Activated CD8-positive, alpha-beta memory T cell treated with anti-CD3 and anti-CD28 coated beads, Interleukin-2, amount 10 ng/mL, durations not matched to agents 7 days and 5 days (primary cell): ENCODE results near the gene ECT2. TPM values are rescaled to one million over a fixed set of nuclear protein-coding genes. Genes with fewer than 3 reads are reported as not detected.
"Not testable (repeated sequence)": the region's sequence is repeated elsewhere in the genome, so short reads cannot be mapped to it uniquely, and the experiment has no call there.

Source experiments
- ATAC-seq: fragments of 150-1000 bp; cut with Tn5 transposase; one replicate; pipeline ENCODE4 v1.10.0; 2021; ENCODE audit warnings: moderate library complexity
- CTCF ChIA-PET: fragments of 350-600 bp; sonication (Branson Sonifier 250); formaldehyde crosslinking; loops from one replicate; lab custom pipeline; 2021; ENCODE audit warnings: antibody characterized with exemption; lab: Charles Lee
- DNase-seq: peaks from one replicate; pipeline ENCODE4 v3.0.0-alpha.2; 2020
- H3K27ac Mint-ChIP-seq: one replicate; pipeline ENCODE4 v1.8.0; 2021; ENCODE audit warnings: mild to moderate bottlenecking, mixed read lengths
- H3K27me3 Mint-ChIP-seq: one replicate; pipeline ENCODE4 v1.8.0; 2021; ENCODE audit warnings: mixed read lengths
- H3K36me3 Mint-ChIP-seq: one replicate; pipeline ENCODE4 v1.8.0; 2021; ENCODE audit warnings: mild to moderate bottlenecking, mixed read lengths
- H3K4me1 Mint-ChIP-seq: one replicate; pipeline ENCODE4 v1.8.0; 2021; ENCODE audit warnings: mixed read lengths
- H3K4me3 Mint-ChIP-seq: one replicate; pipeline ENCODE4 v1.8.0; 2021; ENCODE audit warnings: mild to moderate bottlenecking, moderate library complexity, mixed read lengths
- H3K9me3 Mint-ChIP-seq: one replicate; pipeline ENCODE4 v1.8.0; 2022; ENCODE audit warnings: low read depth, mixed read lengths
- total RNA-seq, 2 experiments: library from RNA; stranded (reverse); gene quantifications; one replicate each; pipeline ENCODE4 v1.2.3, GENCODE V29; 2021

Gene ECT2
- total RNA-seq, 2 experiments from 2014 or later, result 73.4 to 82.8 TPM

GRCh38 chr3:172751175-172751704, 714 bp downstream of the ECT2 start:
- CTCF ChIA-PET, result interaction anchor here (1.0 to 1.9 kb wide), 8 partner anchors 9 to 419 kb away, joined by 3 to 10 read pairs (median 4); no protein-coding TSS in a partner anchor
- peaks cover 2% of the 10 kb centered on the region for H3K27me3 Mint-ChIP-seq
- H3K36me3 Mint-ChIP-seq, result peaks cover 41% of the 10 kb centered on the region
- H3K9me3 Mint-ChIP-seq, result no peaks in the 10 kb centered on the region
- H3K4me1 Mint-ChIP-seq, result peaks cover 38% of the 10 kb centered on the region
- peak overlapping the region; percentile 88 for H3K4me3 Mint-ChIP-seq
- ATAC-seq (no peak), DNase-seq (no peak)
- H3K27ac Mint-ChIP-seq, result peak overlapping the region; percentile 98

- DNase-seq, result no peak
- CTCF ChIA-PET, result interaction anchor here (0.8 to 1.8 kb wide), 5 partner anchors 8 to 156 kb away, joined by 3 to 7 read pairs (median 4); no protein-coding TSS in a partner anchor
- no peak for ATAC-seq
- H3K36me3 Mint-ChIP-seq, result peaks cover 51% of the 10 kb centered on the region
- H3K9me3 Mint-ChIP-seq, result no peaks in the 10 kb centered on the region
- H3K27ac Mint-ChIP-seq, result peak overlapping the region; percentile 98
- H3K4me3 Mint-ChIP-seq, result peak overlapping the region; percentile 88
- peaks cover 40% of the 10 kb centered on the region for H3K4me1 Mint-ChIP-seq
- no peaks in the 10 kb centered on the region for H3K27me3 Mint-ChIP-seq
Observed at GRCh38 chr3:172752651-172753050, 2.1 kb downstream of the ECT2 start.

DNA sequence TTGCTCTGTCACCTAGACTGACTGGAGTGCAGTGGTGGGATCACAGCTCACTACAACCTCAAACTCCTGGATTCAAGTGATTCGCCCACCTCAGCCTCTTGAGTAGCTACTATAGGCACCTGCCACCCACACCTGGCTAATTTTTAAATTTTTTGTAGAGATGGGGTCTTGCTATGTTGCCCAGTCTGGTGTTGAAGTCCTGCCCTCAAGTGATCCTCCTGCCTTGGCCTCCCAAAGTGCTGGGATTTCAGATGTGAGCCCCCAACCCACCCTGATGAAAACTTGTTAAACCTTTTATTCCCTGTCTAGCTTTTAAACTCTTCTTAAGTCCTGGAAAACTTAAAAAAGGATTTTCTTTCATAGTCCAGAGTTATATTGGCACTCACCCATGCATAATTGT, 2.6 kb downstream of the ECT2 start:
- Mint-ChIP-seq H3K9me3 (no peaks in the 10 kb centered on the region), H3K4me3 (peak overlapping the region; percentile 88), H3K4me1 (peaks cover 44% of the 10 kb centered on the region), H3K27ac (peak overlapping the region; percentile 98), H3K36me3 (peaks cover 55% of the 10 kb centered on the region), H3K27me3 (no peaks in the 10 kb centered on the region)
- CTCF ChIA-PET, result interaction anchor here (0.8 to 1.8 kb wide), 4 partner anchors 18 to 157 kb away, joined by 3 to 7 read pairs (median 4); no protein-coding TSS in a partner anchor
- DNase-seq (no peak), ATAC-seq (no peak)

DNA sequence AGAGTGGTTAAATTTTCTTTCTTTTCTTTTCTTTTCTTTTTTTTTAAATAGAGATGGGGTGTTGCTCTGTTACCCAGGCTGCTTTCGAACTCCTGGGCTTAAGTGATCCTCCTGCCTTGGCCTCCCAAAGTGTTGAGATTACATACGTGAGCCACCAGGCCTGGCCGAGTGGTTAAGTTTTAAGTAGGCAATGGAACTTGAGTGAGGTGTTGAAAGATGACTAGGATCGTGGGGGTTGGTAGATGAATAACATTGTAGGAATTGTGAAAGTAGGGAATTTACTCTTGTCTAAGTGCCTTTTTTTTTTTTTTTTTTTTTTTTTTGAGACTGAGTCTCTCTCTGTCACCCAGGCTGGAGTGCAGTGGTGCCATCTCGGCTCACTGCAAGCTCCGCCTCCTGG, 9.9 kb downstream of the ECT2 start:
- H3K4me3 Mint-ChIP-seq, H3K9me3 Mint-ChIP-seq, DNase-seq, H3K4me1 Mint-ChIP-seq, H3K27me3 Mint-ChIP-seq, H3K27ac Mint-ChIP-seq, ATAC-seq: not testable (repeated sequence)
- CTCF ChIA-PET, result interaction anchor here (0.8 to 1.3 kb wide), 2 partner anchors 8 to 10 kb away, joined by 3 read pairs; partner anchors contain the start of gene ECT2
- H3K36me3 Mint-ChIP-seq, result peaks cover 78% of the 10 kb centered on the region

GRCh38 chr3:172766241-172766640, 15.7 kb downstream of the ECT2 start:
- no peaks in the 10 kb centered on the region for H3K9me3 Mint-ChIP-seq
- DNase-seq (no peak), ATAC-seq (no peak)
- H3K27ac Mint-ChIP-seq, result no peak overlapping the region
- H3K36me3 Mint-ChIP-seq, result peaks cover 78% of the 10 kb centered on the region
- CTCF ChIA-PET, result no interaction called here
- no peaks in the 10 kb centered on the region for H3K27me3 Mint-ChIP-seq
- H3K4me3 Mint-ChIP-seq, result no peak overlapping the region
- peaks cover 5% of the 10 kb centered on the region for H3K4me1 Mint-ChIP-seq

GRCh38 chr3:172766718-172767405, 16.3 kb downstream of the ECT2 start:
- CTCF ChIA-PET, result interaction anchor here (1.0 kb wide), 1 partner anchor 12 kb away, joined by 4 read pairs; no protein-coding TSS in a partner anchor
- no peak for DNase-seq
- Mint-ChIP-seq H3K36me3 (peaks cover 81% of the 10 kb centered on the region), H3K4me1 (peaks cover 11% of the 10 kb centered on the region), H3K9me3 (no peaks in the 10 kb centered on the region), H3K27ac (no peak overlapping the region), H3K27me3 (no peaks in the 10 kb centered on the region), H3K4me3 (no peak overlapping the region)
- ATAC-seq, result no peak

- peaks cover 77% of the 10 kb centered on the region for H3K36me3 Mint-ChIP-seq
- no peak for ATAC-seq
Observed at GRCh38 chr3:172770382-172770781, 19.9 kb downstream of the ECT2 start.

DNA sequence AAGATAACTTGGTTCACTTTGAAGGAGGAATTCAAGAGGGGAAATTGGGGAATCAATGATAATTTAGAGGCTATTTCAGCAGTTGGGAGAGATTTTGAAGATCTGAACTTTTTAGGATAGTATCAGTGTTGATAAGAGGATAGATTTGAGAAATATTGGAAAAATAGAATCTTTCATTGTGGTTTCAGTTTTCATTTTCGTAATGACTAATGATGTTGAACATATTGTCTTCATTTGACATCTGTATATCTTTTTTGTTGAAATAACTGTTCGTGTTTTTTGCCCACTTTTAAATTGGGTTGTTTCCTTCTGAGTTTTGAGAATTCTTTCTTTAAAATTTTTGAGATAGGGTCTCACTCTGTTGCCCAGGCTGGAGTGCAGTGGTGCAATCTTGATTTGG, 21.1 kb downstream of the ECT2 start:
- peaks cover 76% of the 10 kb centered on the region for H3K36me3 Mint-ChIP-seq
- peak overlapping the region; percentile 43 for H3K27ac Mint-ChIP-seq
- no peaks in the 10 kb centered on the region for H3K27me3 Mint-ChIP-seq
- DNase-seq, result no peak
- no peaks in the 10 kb centered on the region for H3K9me3 Mint-ChIP-seq
- H3K4me3 Mint-ChIP-seq, result peak overlapping the region; percentile 0
- peak; percentile 57 for ATAC-seq
- H3K4me1 Mint-ChIP-seq, result peaks cover 13% of the 10 kb centered on the region
- CTCF ChIA-PET, result interaction anchor here (0.9 to 1.6 kb wide), 2 partner anchors 19 to 34 kb away, joined by 3 to 4 read pairs; no protein-coding TSS in a partner anchor

More at GRCh38 chr3:172770382-172770781, 19.9 kb downstream of the ECT2 start:
- Mint-ChIP-seq H3K27me3 (no peaks in the 10 kb centered on the region), H3K27ac (no peak overlapping the region), H3K4me3 (no peak overlapping the region), H3K9me3 (no peaks in the 10 kb centered on the region), H3K4me1 (peaks cover 13% of the 10 kb centered on the region)
- CTCF ChIA-PET, result interaction anchor here (1.6 kb wide), 1 partner anchor 17 kb away, joined by 4 read pairs; no protein-coding TSS in a partner anchor
- no peak for DNase-seq

GRCh38 chr3:172776049-172776717, 25.7 kb downstream of the ECT2 start:
- no peaks in the 10 kb centered on the region for H3K27me3 Mint-ChIP-seq
- peaks cover 12% of the 10 kb centered on the region for H3K4me1 Mint-ChIP-seq
- peaks cover 79% of the 10 kb centered on the region for H3K36me3 Mint-ChIP-seq
- no peak for ATAC-seq
- no peak overlapping the region for H3K27ac Mint-ChIP-seq
- no peaks in the 10 kb centered on the region for H3K9me3 Mint-ChIP-seq
- CTCF ChIA-PET, result no interaction called here
- H3K4me3 Mint-ChIP-seq, result no peak overlapping the region
- DNase-seq, result no peak

GRCh38 chr3:172777901-172778300, 27.4 kb downstream of the ECT2 start:
- Mint-ChIP-seq H3K4me3 (no peak overlapping the region), H3K27ac (no peak overlapping the region)

GRCh38 chr3:172782235-172782634, 31.7 kb downstream of the ECT2 start:
- H3K27me3 Mint-ChIP-seq, result no peaks in the 10 kb centered on the region
- peaks cover 3% of the 10 kb centered on the region for H3K4me1 Mint-ChIP-seq
- CTCF ChIA-PET, result no interaction called here
- H3K27ac Mint-ChIP-seq, result no peak overlapping the region
- no peak overlapping the region for H3K4me3 Mint-ChIP-seq
- ATAC-seq (no peak), DNase-seq (no peak)
- peaks cover 54% of the 10 kb centered on the region for H3K36me3 Mint-ChIP-seq
- no peaks in the 10 kb centered on the region for H3K9me3 Mint-ChIP-seq

More at GRCh38 chr3:172777901-172778300, 27.4 kb downstream of the ECT2 start:
- peaks cover 73% of the 10 kb centered on the region for H3K36me3 Mint-ChIP-seq
- CTCF ChIA-PET, result interaction anchor here (1.4 kb wide), 1 partner anchor 10 kb away, joined by 4 read pairs; no protein-coding TSS in a partner anchor
- ATAC-seq (no peak), DNase-seq (no peak)
- H3K27me3 Mint-ChIP-seq, result no peaks in the 10 kb centered on the region
- no peaks in the 10 kb centered on the region for H3K9me3 Mint-ChIP-seq
- H3K4me1 Mint-ChIP-seq, result peaks cover 3% of the 10 kb centered on the region

GRCh38 chr3:172786036-172786435, 35.5 kb downstream of the ECT2 start:
- CTCF ChIA-PET, result no interaction called here
- ATAC-seq, result no peak
- no peak overlapping the region for H3K4me3 Mint-ChIP-seq
- peaks cover 60% of the 10 kb centered on the region for H3K36me3 Mint-ChIP-seq
- no peak overlapping the region for H3K27ac Mint-ChIP-seq
- no peak for DNase-seq
- H3K9me3 Mint-ChIP-seq, result no peaks in the 10 kb centered on the region
- H3K27me3 Mint-ChIP-seq, result no peaks in the 10 kb centered on the region
- no peaks in the 10 kb centered on the region for H3K4me1 Mint-ChIP-seq

DNA sequence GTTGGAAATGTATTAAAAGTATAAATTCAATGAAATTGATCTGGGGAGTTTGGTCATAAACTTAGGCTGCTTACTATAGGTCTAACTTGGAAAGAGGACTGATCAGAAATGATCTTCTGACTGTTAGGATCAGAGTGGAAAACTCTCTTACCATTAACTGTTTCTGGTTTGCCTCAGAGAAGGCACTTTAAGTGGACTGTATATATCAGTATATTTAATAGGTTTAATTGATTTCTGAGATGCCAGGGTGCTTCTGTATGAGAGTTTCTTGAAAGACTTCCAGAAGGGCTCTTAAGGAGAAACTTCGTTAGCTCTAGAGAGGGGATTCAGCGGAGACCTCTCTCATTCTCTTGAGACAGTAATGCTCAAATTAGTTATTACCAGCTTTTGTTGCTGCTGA, 36.5 kb downstream of the ECT2 start:
- H3K27me3 Mint-ChIP-seq, result no peaks in the 10 kb centered on the region
- H3K4me3 Mint-ChIP-seq, result no peak overlapping the region
- peaks cover 66% of the 10 kb centered on the region for H3K36me3 Mint-ChIP-seq
- no peak for DNase-seq
- no peak for ATAC-seq
- CTCF ChIA-PET, result no interaction called here
- no peaks in the 10 kb centered on the region for H3K4me1 Mint-ChIP-seq
- no peaks in the 10 kb centered on the region for H3K9me3 Mint-ChIP-seq
- no peak overlapping the region for H3K27ac Mint-ChIP-seq
